HCT116 (cell line): ENCODE measurements around the gene OSBPL1A. TPM values are rescaled to one million over a fixed set of nuclear protein-coding genes. Genes with fewer than 3 reads are reported as not detected.
A peak's percentile ranks its signal among the peaks of the same experiment; 100 is the strongest.

Source experiments
- ATAC-seq: fragments of 200-7000 bp; cut with Tn5 transposase; 2 replicates; pipeline ENCODE4 v1.9.1; 2020; ENCODE audit warnings: mild to moderate bottlenecking, moderate library complexity
- Bru-seq: library from RNA; stranded (reverse); fragments of 400-500 nt; gene quantifications from one replicate; lab custom pipeline; 2021; lab: Mats Ljungman, UMichigan
- BruChase-seq, 2 experiments: library from RNA; stranded (reverse); fragments of 400-500 nt; gene quantifications; one replicate each; lab custom pipeline; 2021; lab: Mats Ljungman, UMichigan
- BruUV-seq: library from RNA; stranded (reverse); fragments of 400-500 nt; replicated peaks from 2 replicates; lab custom pipeline; 2021; lab: Mats Ljungman, UMichigan
- CTCF ChIA-PET: fragments of 300-600 bp; sonication (Branson Sonifier 250); formaldehyde crosslinking; loops from one replicate; lab custom pipeline; 2021; ENCODE audit warnings: antibody characterized with exemption; lab: Charles Lee
- POLR2A ChIA-PET: fragments of 300-600, 350-600 bp; sonication (Branson Sonifier 250); formaldehyde crosslinking; loops from one replicate; lab custom pipeline; 2021; ENCODE audit warnings: antibody characterized with exemption; lab: Charles Lee
- RAD21 ChIA-PET, 2 experiments: fragments of 300-600 bp; sonication (Branson Sonifier 250); formaldehyde crosslinking; loops; one replicate each; lab custom pipeline; 2023; ENCODE audit warnings: low total read pairs in 2 of 2; ENCODE audit not compliant: uncharacterized antibody in 2 of 2, unreplicated experiment in 2 of 2, low non-redundant PET in 1 of 2; lab: Charles Lee
- DNase-seq: peaks from one replicate; pipeline ENCODE4 v3.0.0-alpha.2; 2010; ENCODE audit warnings: low read depth, low spot score
- H2AFZ ChIP-seq: fragments of 200-600 bp; shearing (Covaris generic), sonication (generic); 2 replicates; pipeline ENCODE4 v1.6.1; 2017; ENCODE audit warnings: low read depth, mixed run types, mixed read lengths, antibody characterized with exemption, low read length; ENCODE audit not compliant: poor library complexity, severe bottlenecking
- H3K27ac ChIP-seq: 2 replicates; pipeline ENCODE4 v1.5.1; 2012; ENCODE audit warnings: low read depth, low read length
- H3K27me3 ChIP-seq: fragments of 200-600 bp; sonication (generic); 2 replicates; pipeline ENCODE4 v1.6.1; 2016; ENCODE audit warnings: mixed run types, low read length, mixed read lengths; ENCODE audit not compliant: insufficient read depth
- H3K36me3 ChIP-seq, 2 experiments: fragments of 200-500 bp in 1 of 2; fragments of 200-600 bp in 1 of 2; sonication (Bioruptor generic) in 1 of 2; sonication (generic) in 1 of 2; 2 replicates each; pipeline versions ENCODE4 v1.5.1 to v1.6.1; 2014 to 2016; ENCODE audit warnings: low read length in 2 of 2, inconsistent platforms in 1 of 2, mixed read lengths in 1 of 2, mixed run types in 1 of 2; ENCODE audit not compliant: insufficient read depth in 2 of 2, control insufficient read depth in 1 of 2
- H3K4me1 ChIP-seq, 2 experiments: fragments of 200-600 bp in 1 of 2; sonication (generic) in 1 of 2; 2 replicates each; pipeline versions ENCODE4 v1.5.1 to v1.6.1; 2012 to 2017; ENCODE audit warnings: low read length in 2 of 2, inconsistent platforms in 1 of 2, mild to moderate bottlenecking in 1 of 2, mixed read lengths in 1 of 2, mixed run types in 1 of 2, moderate library complexity in 1 of 2; ENCODE audit not compliant: insufficient read depth in 2 of 2, control insufficient read depth in 1 of 2
- H3K4me2 ChIP-seq: fragments of 200-600 bp; sonication (generic); 2 replicates; pipeline ENCODE4 v1.6.1; 2017; ENCODE audit warnings: mixed run types, low read length, mixed read lengths
- H3K4me3 ChIP-seq, 2 experiments: fragments of 200-600 bp in 1 of 2; sonication (generic) in 1 of 2; replicated peaks in 1 of 2; 2 replicates each; pipeline ENCODE4 v1.5.1; 2011 to 2016; ENCODE audit warnings: low read length in 2 of 2, control low read depth in 1 of 2, low read depth in 1 of 2, mild to moderate bottlenecking in 1 of 2, mixed read lengths in 1 of 2, mixed run types in 1 of 2
- H3K79me2 ChIP-seq: fragments of 200-600 bp; sonication (generic); 2 replicates; pipeline ENCODE4 v1.6.1; 2017; ENCODE audit warnings: mild to moderate bottlenecking, mixed run types, low read length, moderate library complexity, mixed read lengths; ENCODE audit not compliant: insufficient read depth
- H3K9ac ChIP-seq: fragments of 200-600 bp; sonication (generic); 2 replicates; pipeline ENCODE4 v1.6.1; 2016; ENCODE audit warnings: low read length, mixed read lengths
- H3K9me2 ChIP-seq: fragments of 200-600 bp; sonication (generic), shearing (Covaris generic); 2 replicates; pipeline ENCODE4 v1.6.1; 2017; ENCODE audit warnings: mixed run types, mild to moderate bottlenecking, moderate library complexity; ENCODE audit not compliant: insufficient read depth
- H3K9me3 ChIP-seq, 2 experiments: fragments of 200-500 bp in 1 of 2; fragments of 200-600 bp in 1 of 2; sonication (Bioruptor generic) in 1 of 2; sonication (generic) in 1 of 2; 2 replicates each; pipeline ENCODE4 v1.6.1; 2014 to 2017; ENCODE audit warnings: low read length in 2 of 2, mixed read lengths in 2 of 2, inconsistent platforms in 1 of 2, low read depth in 1 of 2, mild to moderate bottlenecking in 1 of 2, mixed run types in 1 of 2, moderate library complexity in 1 of 2; ENCODE audit not compliant: control insufficient read depth in 1 of 2, insufficient read depth in 1 of 2
- H4K20me1 ChIP-seq: fragments of 200-600 bp; sonication (generic), shearing (Covaris generic); 2 replicates; pipeline ENCODE4 v1.6.1; 2017; ENCODE audit warnings: mixed run types, mild to moderate bottlenecking, moderate library complexity; ENCODE audit not compliant: insufficient read depth
- ATF3 ChIP-seq: IDR thresholded peaks from 2 replicates; pipeline ENCODE4 v1.6.1; 2012
- CBX3 ChIP-seq: IDR thresholded peaks from 2 replicates; pipeline ENCODE4 v1.6.1; 2012; ENCODE audit warnings: low read depth
- CEBPB ChIP-seq: IDR thresholded peaks from 2 replicates; pipeline ENCODE4 v1.6.1; 2012; ENCODE audit warnings: low read depth
- CTCF ChIP-seq, 3 experiments: fragments of 200-600 bp in 1 of 3; sonication (generic) in 1 of 3; IDR thresholded peaks in 2 of 3; conservative IDR thresholded peaks in 1 of 3; 2 replicates each; pipeline ENCODE4 v1.5.1; 2012 to 2017; ENCODE audit warnings: low read depth in 2 of 3, low read length in 2 of 3, antibody characterized with exemption in 1 of 3, borderline replicate concordance in 1 of 3, control low read depth in 1 of 3, mild to moderate bottlenecking in 1 of 3, mixed read lengths in 1 of 3, mixed run types in 1 of 3, moderate library complexity in 1 of 3; ENCODE audit not compliant: insufficient read depth in 1 of 3
- EGR1 ChIP-seq: IDR thresholded peaks from 2 replicates; pipeline ENCODE4 v1.6.1; 2012; ENCODE audit warnings: low read depth
- EZH2 ChIP-seq: fragments of 200-600 bp; sonication (generic); IDR thresholded peaks from 2 replicates; pipeline ENCODE4 v1.6.1; 2017; ENCODE audit warnings: antibody characterized with exemption, mixed run types
- EZH2phosphoT487 ChIP-seq: fragments of 200-600 bp; IDR thresholded peaks from 2 replicates; pipeline ENCODE4 v1.6.1; 2018; ENCODE audit warnings: antibody characterized with exemption, borderline replicate concordance
- FOSL1 ChIP-seq: IDR thresholded peaks from 2 replicates; pipeline ENCODE4 v1.6.1; 2012; ENCODE audit warnings: low read depth
- JUND ChIP-seq: IDR thresholded peaks from 2 replicates; pipeline ENCODE4 v1.6.1; 2012
- MAX ChIP-seq: IDR thresholded peaks from 2 replicates; pipeline ENCODE4 v1.6.1; 2012
- POLR2A ChIP-seq: IDR thresholded peaks from 2 replicates; pipeline ENCODE4 v1.7.0; 2011; ENCODE audit warnings: borderline replicate concordance; ENCODE audit not compliant: insufficient read depth, insufficient read length; ENCODE audit errors: extremely low read depth
- RAD21 ChIP-seq: IDR thresholded peaks from 2 replicates; pipeline ENCODE4 v1.6.1; 2012; ENCODE audit warnings: low read depth, mild to moderate bottlenecking
- REST ChIP-seq: IDR thresholded peaks from 2 replicates; pipeline ENCODE4 v1.6.1; 2012; ENCODE audit warnings: low read depth
- SIN3A ChIP-seq: IDR thresholded peaks from 2 replicates; pipeline ENCODE4 v1.6.1; 2012; ENCODE audit warnings: low read depth
- SP1 ChIP-seq: IDR thresholded peaks from 2 replicates; pipeline ENCODE4 v1.6.1; 2012; ENCODE audit warnings: low read depth
- SRF ChIP-seq: IDR thresholded peaks from 2 replicates; pipeline ENCODE4 v1.6.1; 2012; ENCODE audit warnings: low read depth
- TCF7L2 ChIP-seq: IDR thresholded peaks from 2 replicates; pipeline ENCODE4 v1.7.0; 2011; ENCODE audit warnings: borderline replicate concordance, inconsistent platforms; ENCODE audit not compliant: insufficient read depth, insufficient read length; ENCODE audit errors: extremely low read depth
- YY1 ChIP-seq: IDR thresholded peaks from 2 replicates; pipeline ENCODE4 v1.6.1; 2011; ENCODE audit warnings: low read length, low read depth, moderate library complexity, mild to moderate bottlenecking; ENCODE audit not compliant: insufficient replicate concordance; ENCODE audit errors: extremely low read depth
- ZFX ChIP-seq: fragments of 450-650 bp; IDR thresholded peaks from 2 replicates; pipeline ENCODE4 v1.6.1; 2017
- ZNF274 ChIP-seq: fragments of 200-500 bp; sonication (Bioruptor generic); IDR thresholded peaks from 2 replicates; pipeline ENCODE4 v1.6.1; 2014; ENCODE audit warnings: mild to moderate bottlenecking, low read depth, low read length, inconsistent platforms
- intact Hi-C: fragments of 100-400 bp; cut with micrococcal nuclease; formaldehyde crosslinking; loops from 2 replicates; pipeline ENCODE4 v1.10.0; 2022
- long read RNA-seq: library from polyadenylated mRNA; unstranded; transcript quantifications from one replicate; pipeline ENCODE4 v2.0.0, GENCODE V29; 2021; ENCODE audit not compliant: unreplicated experiment
- polyA plus RNA-seq: library from polyadenylated mRNA; unstranded; fragments of >200 nt; gene quantifications from 2 replicates; pipeline ENCODE4 v1.2.1, GENCODE V29; 2012; ENCODE audit warnings: missing spikeins
- total RNA-seq: library from RNA; stranded (reverse); gene quantifications from one replicate; pipeline ENCODE4 v1.2.1, GENCODE V29; 2021; ENCODE audit not compliant: unreplicated experiment

The OSBPL1A gene
- total RNA-seq, result 18.9 TPM
- polyA plus RNA-seq, result 12.8 and 15.1 TPM in 2 replicates
- Bru-seq, nascent RNA, result percentile 68 among the genes with signal in this experiment
- BruChase-seq, experiment 1, labeled RNA remaining after a 6-hour chase, result percentile 50 among the genes with signal in this experiment
- percentile 60 among the genes with signal in this experiment for BruChase-seq, experiment 2, labeled RNA remaining after a 2-hour chase
- long read RNA-seq, full-length matches to known transcripts, result 23 of 56 reads
- long read RNA-seq, partial matches to known transcripts, result 17 of 56 reads
- long read RNA-seq, other reads (novel, unspliced or antisense), result 16 of 56 reads

GRCh38 chr18:24397694-24398368 is at the start of gene OSBPL1A:
Gene OSBPL1A, minus strand, starts transcription at chr18:24397824. Its CDS starts 20,291 bp downstream, at chr18:24377533.
- Histone ChIP-seq H3K9me3 (no peaks in the 10 kb centered on the region), H3K79me2 (peaks cover 26% of the 10 kb centered on the region), H3K27me3 (no peaks in the 10 kb centered on the region), H3K4me2 (peak within 1 kb of the TSS; percentile 88), H3K27ac (peak within 1 kb of the TSS; percentile 81), H3K4me1 (peaks cover 47 to 59% of the 10 kb centered on the region in 2 experiments), H3K9me2 (no peaks in the 10 kb centered on the region), H3K9ac (peak within 1 kb of the TSS; percentile 73), H4K20me1 (no peaks in the 10 kb centered on the region), H3K36me3 (no peaks in the 10 kb centered on the region), H2AFZ (peak within 1 kb of the TSS; percentile 68), H3K4me3 (peak within 1 kb of the TSS; percentile 53 to 66)
- intact Hi-C loops, result loop anchor here (1.0 kb wide), 1 partner anchor 28 kb away; the partner anchor contains the start of gene IMPACT
- RAD21 ChIA-PET, result interaction anchor here (0.6 to 1.7 kb wide), 4 partner anchors 38 to 221 kb away, joined by 3 to 5 read pairs (median 4); no protein-coding TSS in a partner anchor
- POLR2A ChIA-PET, result interaction anchor here (0.6 to 1.4 kb wide), 3 partner anchors 12 to 36 kb away, joined by 3 to 4 read pairs (median 4); no protein-coding TSS in a partner anchor
- BruUV-seq, result no TSS peak
- ATAC-seq (peak; percentile 90), DNase-seq (peak; percentile 91)
- CTCF ChIA-PET, result interaction anchor here (1.3 to 1.6 kb wide), 4 partner anchors 37 to 221 kb away, joined by 3 to 6 read pairs (median 5); no protein-coding TSS in a partner anchor
- TF ChIP-seq RAD21 (no peak), CTCF (IDR thresholded peaks at IDR 0.05 in 2 of 3, conservative IDR thresholded peaks at IDR 0.05 in 1 of 3; ENCODE audit: borderline replicate concordance in 1 of 3, insufficient read depth in 1 of 3, low read depth in 2 of 3, low read length in 2 of 3) (no peak), SP1 (peak; percentile 98), CEBPB (no peak), MAX (peak; percentile 91), TCF7L2 (peak; percentile 36), SRF (0 out of 2 replicates have a peak, but pooled peaks have one; percentile 36), EGR1 (peak; percentile 87), SIN3A (peak; percentile 67), ZNF274 (no peak), YY1 (no peak), CBX3 (peak; percentile 88), FOSL1 (no peak), POLR2A (peak; percentile 62), JUND (peak; percentile 65), ATF3 (no peak), REST (no peak), EZH2 (no peak), EZH2phosphoT487 (no peak), ZFX (no peak)
